GM20000 (cell line): Measurements from ENCODE around the gene DPPA5.
"Not testable (repeated sequence)": the region's sequence is repeated elsewhere in the genome, so short reads cannot be mapped to it uniquely, and the experiment has no call there.

Experiments
- DNase-seq: peaks from one replicate; pipeline ENCODE4 v3.0.0; 2012; ENCODE audit warnings: low spot score
- CTCF ChIP-seq: IDR thresholded peaks from 2 replicates; pipeline ENCODE4 v1.5.1; 2012; ENCODE audit warnings: mild to moderate bottlenecking, control low read depth; ENCODE audit errors: extremely low read depth, missing control alignments

DPPA5 gene

GRCh38 chr6:73353636-73354593 lies at the start of gene DPPA5:
DPPA5 (minus strand) TSS chr6:73354276; CDS start chr6:73354225, 51 bp downstream.
- no peak for DNase-seq
- no peak for TF ChIP-seq CTCF

- no peak for DNase-seq
- TF ChIP-seq CTCF: no peak
These were observed 46.6 kb upstream of the DPPA5 start for GRCh38 chr6:73400656-73401055.

- TF ChIP-seq CTCF: no peak
- DNase-seq: no peak
These were observed 41.8 kb upstream of the DPPA5 start for GRCh38 chr6:73395875-73396274.

- no peak for TF ChIP-seq CTCF
- no peak for DNase-seq
These were observed 40.7 kb upstream of the DPPA5 start, which contains the start of gene DDX43 for GRCh38 chr6:73394577-73395354. DDX43 (plus strand) TSS chr6:73394828; CDS start chr6:73394906, 78 bp downstream.

GRCh38 chr6:73393278-73393677 lies 39.2 kb upstream of the DPPA5 start:
- no peak for TF ChIP-seq CTCF
- DNase-seq: no peak

GRCh38 chr6:73392188-73392587 lies 38.1 kb upstream of the DPPA5 start:
- not testable (repeated sequence) for DNase-seq

- no peak for DNase-seq
- no peak for TF ChIP-seq CTCF
These were observed 37.6 kb upstream of the DPPA5 start for GRCh38 chr6:73391675-73392074.
